Mesangial cell (primary cell): ENCODE measurements around the gene ESCO1. TPM values are rescaled to one million over a fixed set of nuclear protein-coding genes. Genes with fewer than 3 reads are reported as not detected.

Experiments
- total RNA-seq: library from RNA; depleted of rRNA; stranded (reverse); fragments of >200 nt; gene quantifications from 2 replicates; pipeline ENCODE4 v1.2.3, GENCODE V29; 2015

ESCO1 gene
- total RNA-seq = 4.4 and 8.0 TPM in 2 replicates

GRCh38 chr18:21600526-21601410 lies at the start of gene ESCO1:
Gene ESCO1, minus strand, starts transcription at chr18:21600704. Its CDS starts 25,861 bp downstream, at chr18:21574843.

GRCh38 chr18:21612125-21613039 lies 11.9 kb upstream of the ESCO1 start, which contains the start of gene SNRPD1:
Gene SNRPD1, plus strand, starts transcription at chr18:21612314. Its CDS starts 116 bp downstream, at chr18:21612430.

Other genes with a start within 250 kb of the ESCO1 start
- gene SNRPD1, start 11.6 kb upstream of the ESCO1 start, total RNA-seq = 2.5 and 10.3 TPM in 2 replicates
- gene ABHD3, start 104.1 kb upstream of the ESCO1 start, total RNA-seq = 5.1 and 8.5 TPM in 2 replicates
- 17.9 and 19.1 TPM in 2 replicates for gene MIB1, start 140.1 kb upstream of the ESCO1 start, total RNA-seq